Transverse colon (tissue), 3 donors: ENCODE results near the gene POC1A.

Experiments
- EP300 ChIP-seq: sonication (generic); formaldehyde crosslinking; IDR thresholded peaks from one replicate; pipeline ENCODE4 v1.6.1; 2017; ENCODE audit warnings: antibody characterized with exemption, low read depth
- POLR2AphosphoS5 ChIP-seq, 3 donors: sonication (generic); formaldehyde crosslinking; IDR thresholded peaks; one replicate each; pipeline ENCODE4 v1.6.1; 2016; ENCODE audit warnings: antibody characterized with exemption in 3 of 3

- TF ChIP-seq POLR2AphosphoS5 (IDR thresholded peaks at IDR 0.05) (no peak), EP300 (no peak)
Measured at GRCh38 chr3:52167240-52167639, 13.0 kb upstream of the POC1A start.
